Transverse colon (tissue), 4 donors: Measurements from ENCODE around the gene GABARAP. TPM values are rescaled to one million over a fixed set of nuclear protein-coding genes. Genes with fewer than 3 reads are reported as not detected.

ENCODE experiments used
- DNase-seq: peaks from one replicate; pipeline ENCODE4 v3.0.0-alpha.2; 2019
- H3K27ac ChIP-seq, 4 donors: fragments of 200-600 bp; sonication (generic); 2 replicates each; pipeline ENCODE4 v1.5.1; 2016 to 2018; ENCODE audit warnings: inconsistent platforms in 4 of 4
- H3K27me3 ChIP-seq: fragments of 200-600 bp; sonication (generic); 2 replicates; pipeline ENCODE4 v1.5.1; 2017; ENCODE audit warnings: inconsistent platforms
- H3K36me3 ChIP-seq, 4 donors: fragments of 200-600 bp; sonication (generic); 2 replicates each; pipeline ENCODE4 v1.5.1; 2017 to 2019; ENCODE audit warnings: inconsistent platforms in 4 of 4
- H3K4me1 ChIP-seq, 4 donors: fragments of 200-600 bp; sonication (generic); 2 replicates each; pipeline ENCODE4 v1.5.1; 2017 to 2020; ENCODE audit warnings: inconsistent platforms in 4 of 4
- H3K4me3 ChIP-seq, 4 donors: fragments of 200-600 bp; sonication (generic); 1 replicate in 1 of 4; 2 replicates in 3 of 4; pipeline versions ENCODE4 v1.5.1 to v1.6.1; 2017 to 2019; ENCODE audit warnings: inconsistent platforms in 4 of 4
- H3K9me3 ChIP-seq, 2 donors: fragments of 200-600 bp; sonication (generic); 2 replicates each; pipeline ENCODE4 v1.5.1; 2017 to 2019; ENCODE audit warnings: inconsistent platforms in 2 of 2
- CTCF ChIP-seq, 5 experiments: fragments of 200-600 bp in 3 of 5; fragments of 450-650 bp in 2 of 5; sonication (generic) in 3 of 5; IDR thresholded peaks; 1 replicate in 2 of 5; 2 replicates in 3 of 5; pipeline ENCODE4 v1.5.1; 2016 to 2017; ENCODE audit warnings: antibody characterized with exemption in 5 of 5, inconsistent platforms in 3 of 5, mild to moderate bottlenecking in 2 of 5, moderate library complexity in 1 of 5
- EP300 ChIP-seq: sonication (generic); formaldehyde crosslinking; IDR thresholded peaks from one replicate; pipeline ENCODE4 v1.6.1; 2017; ENCODE audit warnings: antibody characterized with exemption, low read depth
- POLR2A ChIP-seq: fragments of 450-650 bp; IDR thresholded peaks from one replicate; pipeline ENCODE4 v1.6.1; 2016; ENCODE audit warnings: antibody characterized with exemption, mild to moderate bottlenecking, moderate library complexity
- POLR2AphosphoS5 ChIP-seq, 3 donors: sonication (generic); formaldehyde crosslinking; IDR thresholded peaks; one replicate each; pipeline ENCODE4 v1.6.1; 2016; ENCODE audit warnings: antibody characterized with exemption in 3 of 3
- WGBS, 2 donors: methylation state at CpG; one replicate each; pipeline ENCODE4 v1.1.5; 2018; ENCODE audit warnings: low coverage in 1 of 2; 5-methylcytosine and 5-hydroxymethylcytosine counted together
- in situ Hi-C, 4 donors: fragments of 200-750 bp; cut with MboI; loops; one replicate each; pipeline versions ENCODE4 v1.15.0 to v1.15.1; 2017; ENCODE audit warnings: low sequenced_read_pairs in 3 of 4, low pct_ligation_motif_present in 1 of 4, low pct_unique_long_range_greater_than_20kb in 1 of 4
- intact Hi-C: fragments of 100-400 bp; cut with DNase I; formaldehyde crosslinking; loops from one replicate; pipeline ENCODE4 v1.15.1; 2023; ENCODE audit warnings: low total_unique reads
- total RNA-seq, 4 donors: library from RNA; depleted of rRNA; stranded (reverse); fragments of >200 nt; gene quantifications; one replicate each; pipeline ENCODE4 v1.1.0, GENCODE V29; 2016

GABARAP gene
- total RNA-seq, 4 donors from 2014 or later = 209 to 479 (median 394) TPM

GRCh38 chr17:7259555-7259889, 17.3 kb upstream of the GABARAP start:
- Histone ChIP-seq H3K9me3 (no peaks in the 10 kb centered on the region), H3K27ac (peak overlapping the region; percentile 88 to 96 (median 94)), H3K4me3 (peak overlapping the region in 3 of 4 donors; percentile 46 to 72 (median 60)), H3K4me1 (peaks cover 0 to 60% (median 34%) of the 10 kb centered on the region in 4 donors), H3K36me3 (peaks cover 0 to 10% (median 0%) of the 10 kb centered on the region in 4 donors), H3K27me3 (peaks cover 37% of the 10 kb centered on the region)
- in situ Hi-C loops (no loop called here), intact Hi-C loops (no loop called here)
- 64% methylated on average over 6 of the region's 6 CpGs; no CpG with 5 or more reads in 1 of the 2 donors for WGBS, 2 donors
- DNase-seq = peak; percentile 42
- TF ChIP-seq POLR2AphosphoS5 (IDR thresholded peaks at IDR 0.05) = no peak
- TF ChIP-seq POLR2A = no peak
- no peak for TF ChIP-seq EP300
- no peak for TF ChIP-seq CTCF (IDR thresholded peaks at IDR 0.05)

- in situ Hi-C loops = no loop called here
- Histone ChIP-seq H3K36me3 (peaks cover 0 to 10% (median 0%) of the 10 kb centered on the region in 4 donors), H3K9me3 (no peaks in the 10 kb centered on the region), H3K4me3 (peak overlapping the region in 1 of 4 donors; percentile 60), H3K27ac (peak overlapping the region; percentile 88 to 96 (median 94)), H3K27me3 (peaks cover 32% of the 10 kb centered on the region), H3K4me1 (peaks cover 0 to 59% (median 31%) of the 10 kb centered on the region in 4 donors)
- WGBS, 2 donors = 47 to 73% methylated on average over 2 to 7 of the region's 7 CpGs
- TF ChIP-seq CTCF (IDR thresholded peaks at IDR 0.05) (no peak), POLR2A (peak; percentile 84), EP300 (peak; percentile 65), POLR2AphosphoS5 (IDR thresholded peaks at IDR 0.05) (peak; percentile 83 to 96 (median 90))
- DNase-seq = peak; percentile 85
- intact Hi-C loops = no loop called here
These were observed 16.7 kb upstream of the GABARAP start for GRCh38 chr17:7258731-7259554.

GRCh38 chr17:7256766-7257456, 14.7 kb upstream of the GABARAP start:
- peak overlapping the region in 3 of 4 donors; percentile 92 to 96 (median 95) for H3K27ac ChIP-seq
- in situ Hi-C loops (no loop called here), intact Hi-C loops (no loop called here)

More at GRCh38 chr17:7256766-7257456, 14.7 kb upstream of the GABARAP start:
- H3K9me3 ChIP-seq = no peaks in the 10 kb centered on the region
- TF ChIP-seq EP300 (no peak), POLR2AphosphoS5 (IDR thresholded peaks at IDR 0.05) (peak in 1 of 3 donors; percentile 73), POLR2A (peak; percentile 30), CTCF (IDR thresholded peaks at IDR 0.05) (no peak)
- peaks cover 0 to 10% (median 0%) of the 10 kb centered on the region in 4 donors for H3K36me3 ChIP-seq
- H3K4me3 ChIP-seq = no peak overlapping the region
- 89 to 100% methylated on average over 1 to 8 of the region's 8 CpGs for WGBS, 2 donors
- H3K4me1 ChIP-seq = peaks cover 5 to 49% (median 30%) of the 10 kb centered on the region in 4 donors
- peaks cover 13% of the 10 kb centered on the region for H3K27me3 ChIP-seq
- DNase-seq = no peak
